CD4-positive, alpha-beta T cell (primary cell): Measurements from ENCODE around the gene KCNB1. TPM values are rescaled to one million over a fixed set of nuclear protein-coding genes. Genes with fewer than 3 reads are reported as not detected.

Source experiments
- ATAC-seq: fragments of 200-7000 bp; cut with Tn5 transposase; one replicate; pipeline ENCODE4 v1.10.0; 2022; ENCODE audit warnings: mild to moderate bottlenecking; ENCODE audit not compliant: poor library complexity
- CTCF ChIA-PET: fragments of 350-600 bp; sonication (Branson Sonifier 250); formaldehyde crosslinking; loops from one replicate; lab custom pipeline; 2021; ENCODE audit warnings: antibody characterized with exemption, inconsistent platforms; lab: Charles Lee
- POLR2A ChIA-PET: fragments of 350-600 bp; sonication (Branson Sonifier 250); formaldehyde crosslinking; loops from one replicate; lab custom pipeline; 2021; ENCODE audit warnings: antibody characterized with exemption, inconsistent platforms; lab: Charles Lee
- DNase-seq, 14 experiments: peaks; one replicate each; pipeline ENCODE4 v3.0.0-alpha.2; 2013 to 2020; ENCODE audit warnings: mixed read lengths in 2 of 14
- H3K27ac ChIP-seq, 2 donors: one replicate each; pipeline versions ENCODE4 v1.5.1 to v1.7.0; 2013; ENCODE audit warnings: low read length in 2 of 2, low read depth in 1 of 2, mild to moderate bottlenecking in 1 of 2
- H3K27me3 ChIP-seq, 2 experiments: 1 replicate in 1 of 2; 2 replicates in 1 of 2; pipeline versions ENCODE4 v1.6.1 to v1.7.0; 2013; ENCODE audit warnings: low read length in 2 of 2, control low read depth in 1 of 2, mild to moderate bottlenecking in 1 of 2, moderate library complexity in 1 of 2; ENCODE audit not compliant: insufficient read depth in 2 of 2, control insufficient read depth in 1 of 2
- H3K36me3 ChIP-seq: one replicate; pipeline ENCODE4 v1.6.1; 2013; ENCODE audit warnings: low read length, control low read depth; ENCODE audit not compliant: insufficient read depth
- H3K4me1 ChIP-seq: one replicate; pipeline ENCODE4 v1.6.1; 2013; ENCODE audit warnings: low read length, control low read depth; ENCODE audit not compliant: insufficient read depth
- H3K4me3 ChIP-seq: one replicate; pipeline ENCODE4 v1.5.1; 2013; ENCODE audit warnings: mild to moderate bottlenecking, low read length, moderate library complexity
- H3K9me3 ChIP-seq, 2 experiments: 1 replicate in 1 of 2; 2 replicates in 1 of 2; pipeline versions ENCODE4 v1.6.1 to v1.7.0; 2013; ENCODE audit warnings: low read length in 2 of 2, mild to moderate bottlenecking in 2 of 2, control low read depth in 1 of 2, moderate library complexity in 1 of 2; ENCODE audit not compliant: control insufficient read depth in 1 of 2, insufficient read depth in 1 of 2
- H3K27ac Mint-ChIP-seq: one replicate; pipeline ENCODE4 v1.8.0; 2020; ENCODE audit warnings: mixed read lengths
- H3K27me3 Mint-ChIP-seq: one replicate; pipeline ENCODE4 v1.8.0; 2021; ENCODE audit warnings: mixed read lengths
- H3K36me3 Mint-ChIP-seq: one replicate; pipeline ENCODE4 v1.8.0; 2021; ENCODE audit warnings: low read depth, mixed read lengths
- H3K4me1 Mint-ChIP-seq: one replicate; pipeline ENCODE4 v1.8.0; 2021; ENCODE audit warnings: low read depth, mixed read lengths
- H3K4me3 Mint-ChIP-seq: one replicate; pipeline ENCODE4 v1.8.0; 2020; ENCODE audit warnings: mild to moderate bottlenecking, mixed read lengths
- H3K9me3 Mint-ChIP-seq: one replicate; pipeline ENCODE4 v1.8.0; 2020; ENCODE audit warnings: mixed read lengths
- intact Hi-C, 2 experiments: fragments of 100-400 bp; cut with DNase I in 1 of 2; cut with micrococcal nuclease in 1 of 2; formaldehyde crosslinking; loops; one replicate each; pipeline versions ENCODE4 v1.15.1 to v1.9.0; 2023 to 2025; cut with DNase I, micrococcal nuclease
- total RNA-seq, 174 experiments: library from RNA in 2 of 174; stranded (reverse) in 2 of 174; gene quantifications; one replicate each; pipeline ENCODE4 v1.2.3 and lab custom pipeline; 2021 to 2026
- TF ChIP-seq, protein P1 (sequence below): fragments of 200-600 bp; IDR thresholded peaks from one replicate; pipeline ENCODE4 v1.8.0; 2022; ENCODE audit warnings: antibody characterized with exemption, mild to moderate bottlenecking

Gene KCNB1
- total RNA-seq, 2 experiments from 2014 or later, result 0.06 to 0.08 TPM

DNA sequence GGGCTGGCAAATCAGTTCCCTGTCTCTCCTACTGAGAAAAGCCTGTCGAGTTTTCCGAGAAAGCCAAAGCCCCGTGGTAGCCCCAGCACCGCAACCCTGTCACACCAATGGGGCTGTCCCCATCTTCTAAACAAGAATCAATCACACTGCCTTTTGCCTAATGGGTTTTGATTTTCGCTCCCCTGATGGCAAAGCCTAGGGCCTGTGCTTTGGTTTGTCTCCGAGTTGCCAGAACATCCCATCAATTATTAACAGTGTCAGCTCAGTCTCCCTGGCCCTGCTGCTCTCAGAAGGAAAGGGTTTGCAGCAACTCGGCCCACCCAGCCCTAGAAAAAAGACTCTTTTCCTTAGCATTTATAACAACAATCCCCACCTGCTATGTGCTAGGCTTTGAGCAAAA lies 4.2 kb downstream of the KCNB1 start:
- no peaks in the 10 kb centered on the region for H3K36me3 Mint-ChIP-seq
- Histone ChIP-seq H3K27ac (no peak overlapping the region), H3K27me3 (peaks cover 35 to 51% of the 10 kb centered on the region in 2 experiments), H3K9me3 (peaks cover 0 to 13% of the 10 kb centered on the region in 2 experiments), H3K36me3 (no peaks in the 10 kb centered on the region), H3K4me3 (no peak overlapping the region), H3K4me1 (peaks cover 9% of the 10 kb centered on the region)
- TF ChIP-seq, protein P1, sequence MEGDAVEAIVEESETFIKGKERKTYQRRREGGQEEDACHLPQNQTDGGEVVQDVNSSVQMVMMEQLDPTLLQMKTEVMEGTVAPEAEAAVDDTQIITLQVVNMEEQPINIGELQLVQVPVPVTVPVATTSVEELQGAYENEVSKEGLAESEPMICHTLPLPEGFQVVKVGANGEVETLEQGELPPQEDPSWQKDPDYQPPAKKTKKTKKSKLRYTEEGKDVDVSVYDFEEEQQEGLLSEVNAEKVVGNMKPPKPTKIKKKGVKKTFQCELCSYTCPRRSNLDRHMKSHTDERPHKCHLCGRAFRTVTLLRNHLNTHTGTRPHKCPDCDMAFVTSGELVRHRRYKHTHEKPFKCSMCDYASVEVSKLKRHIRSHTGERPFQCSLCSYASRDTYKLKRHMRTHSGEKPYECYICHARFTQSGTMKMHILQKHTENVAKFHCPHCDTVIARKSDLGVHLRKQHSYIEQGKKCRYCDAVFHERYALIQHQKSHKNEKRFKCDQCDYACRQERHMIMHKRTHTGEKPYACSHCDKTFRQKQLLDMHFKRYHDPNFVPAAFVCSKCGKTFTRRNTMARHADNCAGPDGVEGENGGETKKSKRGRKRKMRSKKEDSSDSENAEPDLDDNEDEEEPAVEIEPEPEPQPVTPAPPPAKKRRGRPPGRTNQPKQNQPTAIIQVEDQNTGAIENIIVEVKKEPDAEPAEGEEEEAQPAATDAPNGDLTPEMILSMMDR, result no peak
- ChIA-PET POLR2A (no interaction called here), CTCF (no interaction called here)
- intact Hi-C loops, result no loop called here
- no peak for DNase-seq
- H3K9me3 Mint-ChIP-seq, result no peaks in the 10 kb centered on the region
- peaks cover 77% of the 10 kb centered on the region for H3K27me3 Mint-ChIP-seq
- H3K4me1 Mint-ChIP-seq, result no peaks in the 10 kb centered on the region
- H3K27ac Mint-ChIP-seq, result no peak overlapping the region
- no peak overlapping the region for H3K4me3 Mint-ChIP-seq
- ATAC-seq, result no peak

DNA sequence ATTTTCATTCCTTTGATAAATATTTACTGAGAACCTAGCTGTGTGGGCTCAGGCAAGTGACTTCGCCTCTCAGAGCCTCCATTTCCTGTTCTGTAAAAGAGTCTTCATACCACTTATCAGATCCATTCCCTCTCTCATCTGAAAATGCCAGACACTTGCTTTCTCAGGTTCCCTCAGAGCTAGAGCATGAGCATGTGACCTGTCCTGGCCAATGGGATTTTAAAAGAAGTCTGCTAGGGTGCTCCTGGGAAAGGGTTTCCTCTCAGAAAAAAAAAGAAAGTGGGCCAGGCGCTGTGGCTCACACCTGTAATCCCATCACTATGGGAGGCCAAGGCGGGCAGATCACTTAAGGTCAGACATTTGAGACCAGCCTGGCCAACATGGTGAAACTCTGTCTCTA lies 5.3 kb downstream of the KCNB1 start:
- CTCF ChIA-PET, result no interaction called here

DNA sequence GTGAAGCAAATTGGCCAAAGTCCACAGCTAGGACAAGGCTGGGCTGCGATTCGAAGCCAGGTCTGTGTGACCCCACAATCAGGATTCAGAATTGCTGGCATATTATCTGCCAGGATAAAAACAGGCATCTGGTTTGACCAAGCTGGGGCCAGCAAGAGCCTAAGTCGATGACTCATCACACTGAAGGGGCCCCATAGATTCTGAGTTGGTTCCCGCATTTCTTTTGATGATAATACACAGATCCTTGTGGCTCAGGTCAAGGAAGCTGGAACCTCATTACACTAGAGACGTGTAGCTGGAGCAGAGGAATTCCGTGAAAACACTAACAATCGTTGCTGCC lies 6.5 kb downstream of the KCNB1 start:
- CTCF ChIA-PET, result no interaction called here

More for the DNA sequence above, 5.3 kb downstream of the KCNB1 start:
- H3K27me3 ChIP-seq, result peaks cover 26 to 41% of the 10 kb centered on the region in 2 experiments
- H3K27ac ChIP-seq, result no peak overlapping the region
- H3K9me3 Mint-ChIP-seq, result no peaks in the 10 kb centered on the region
- ATAC-seq, result no peak
- no peak for DNase-seq
- TF ChIP-seq, protein P1, result no peak
- no peak overlapping the region for H3K4me3 ChIP-seq
- H3K4me1 ChIP-seq, result no peaks in the 10 kb centered on the region
- intact Hi-C loops, result no loop called here
- POLR2A ChIA-PET, result no interaction called here
- H3K27ac Mint-ChIP-seq, result no peak overlapping the region
- peaks cover 0 to 7% of the 10 kb centered on the region in 2 experiments for H3K9me3 ChIP-seq
- H3K36me3 Mint-ChIP-seq, result no peaks in the 10 kb centered on the region
- no peak overlapping the region for H3K4me3 Mint-ChIP-seq
- H3K27me3 Mint-ChIP-seq, result peaks cover 79% of the 10 kb centered on the region
- H3K36me3 ChIP-seq, result no peaks in the 10 kb centered on the region
- H3K4me1 Mint-ChIP-seq, result no peaks in the 10 kb centered on the region

More for the DNA sequence above, 6.5 kb downstream of the KCNB1 start:
- Mint-ChIP-seq H3K27ac (no peak overlapping the region), H3K4me1 (no peaks in the 10 kb centered on the region), H3K4me3 (no peak overlapping the region), H3K36me3 (no peaks in the 10 kb centered on the region), H3K27me3 (peaks cover 72% of the 10 kb centered on the region), H3K9me3 (no peaks in the 10 kb centered on the region)
- POLR2A ChIA-PET, result no interaction called here
- Histone ChIP-seq H3K4me1 (no peaks in the 10 kb centered on the region), H3K27me3 (peaks cover 17 to 35% of the 10 kb centered on the region in 2 experiments), H3K9me3 (no peaks in the 10 kb centered on the region), H3K27ac (no peak overlapping the region), H3K4me3 (no peak overlapping the region), H3K36me3 (no peaks in the 10 kb centered on the region)
- TF ChIP-seq, protein P1, result no peak
- DNase-seq (no peak), ATAC-seq (no peak)
- intact Hi-C loops, result no loop called here
